Measurements from ENCODE around the gene MNX1. TPM values are rescaled to one million over a fixed set of nuclear protein-coding genes. Genes with fewer than 3 reads are reported as not detected.

The MNX1 gene
- total and polyA plus RNA-seq, 10 of the 15 experiments (the other 5 are each of a cell fraction or from before 2014, with no cell fraction given) = 0.22 to 2.7 (median 1.3) TPM; not detected in 1

DNA sequence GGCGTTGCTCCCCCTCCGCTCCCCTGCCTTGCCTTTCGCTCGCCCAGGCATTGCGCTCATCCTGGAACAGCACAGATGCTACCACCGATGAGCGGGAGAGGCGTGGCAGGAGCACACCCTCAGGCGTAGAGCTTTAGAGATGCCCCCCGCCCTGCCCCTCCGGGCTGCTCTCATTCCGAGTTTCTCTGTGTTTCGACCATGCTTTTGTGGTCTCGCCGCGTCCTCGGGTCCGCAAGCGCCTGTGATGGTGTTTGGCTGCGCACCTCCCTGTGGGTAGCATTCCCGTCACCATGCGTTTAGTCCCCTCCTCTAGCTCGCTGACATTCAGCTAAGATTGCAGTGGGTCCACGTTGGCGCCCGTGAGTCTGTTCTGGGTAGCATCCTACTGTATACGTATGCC, 42.3 kb downstream of the MNX1 start:
- no peak overlapping the region for H3K4me2 ChIP-seq (ENCODE audit: control insufficient read depth, insufficient read depth)
- peaks cover 24 to 28% of the 10 kb centered on the region in 2 experiments for H3K36me3 ChIP-seq (ENCODE audit: control insufficient read depth in 2 of 2, insufficient read depth in 2 of 2, low read length in 1 of 2)
- no peak for FAIRE-seq
- H2AFZ ChIP-seq (ENCODE audit: control insufficient read depth, low read depth, low read length) = no peak overlapping the region
- in situ Hi-C loops (cut with MboI) = loop anchor here (10.0 kb wide), 1 partner anchor 287 kb away; no protein-coding TSS in a partner anchor
- CTCF ChIA-PET = interaction anchor here (1.1 to 3.1 kb wide), 5 partner anchors 46 to 306 kb away, joined by 4 to 28 read pairs (median 4); no protein-coding TSS in a partner anchor
- no peak overlapping the region for H3K27ac ChIP-seq (ENCODE audit: control insufficient read depth, insufficient read depth)
- BruUV-seq (replicated peaks) = no TSS peak
- H3K79me2 ChIP-seq (ENCODE audit: control insufficient read depth, insufficient read depth, low read length) = no peaks in the 10 kb centered on the region
- ATAC-seq = no peak
- no peaks in the 10 kb centered on the region for H4K20me1 ChIP-seq (ENCODE audit: control insufficient read depth, insufficient read depth)
- intact Hi-C loops (cut with micrococcal nuclease; ENCODE audit: unreplicated experiment) = loop anchor here (2.0 kb wide), 1 partner anchor 305 kb away; no protein-coding TSS in a partner anchor
- 98% methylated on average over 27 of the region's 27 CpGs for WGBS (ENCODE audit: insufficient coverage, insufficient replicate concordance, low lambda C conversion rate, missing lambda C conversion rate)
- SMC1A ChIA-PET (ENCODE audit: uncharacterized antibody, unreplicated experiment) = interaction anchor here (2.0 kb wide), 1 partner anchor 257 kb away, joined by 7 read pairs; no protein-coding TSS in a partner anchor
- RAD21 ChIA-PET (ENCODE audit: unreplicated experiment) = interaction anchor here (1.4 kb wide), 1 partner anchor 168 kb away, joined by 6 read pairs; no protein-coding TSS in a partner anchor
- no peaks in the 10 kb centered on the region for H3K9me3 ChIP-seq (replicated peaks; ENCODE audit: control insufficient read depth, insufficient read depth, low read length)
- POLR2A ChIA-PET = no interaction called here
- DNase-seq (ENCODE audit: low read depth, low spot score) = no peak
- no peaks in the 10 kb centered on the region for H3K27me3 ChIP-seq (replicated peaks in 1 of 2; ENCODE audit: control insufficient read depth in 2 of 2, insufficient read depth in 2 of 2, low read length in 1 of 2)
- no peak overlapping the region for H3K4me3 ChIP-seq
- H3K9ac ChIP-seq (ENCODE audit: control insufficient read depth, insufficient read depth, low read length) = no peak overlapping the region
- TF ChIP-seq TARDBP (IDR thresholded peaks at IDR 0.05; ENCODE audit: borderline replicate concordance) = no peak
- no peak for TF ChIP-seq ZNF207 (IDR thresholded peaks at IDR 0.05; ENCODE audit: borderline replicate concordance)
- no peak for TF ChIP-seq MXI1 (IDR thresholded peaks at IDR 0.05; ENCODE audit: low read depth, low read length)
- TF ChIP-seq KAT2A (conservative IDR thresholded peaks at IDR 0.05; ENCODE audit: control insufficient read depth, low read depth, low read length) = no peak
- H3K4me1 ChIP-seq (ENCODE audit: control insufficient read depth, insufficient read depth, low read length) = no peaks in the 10 kb centered on the region

DNA sequence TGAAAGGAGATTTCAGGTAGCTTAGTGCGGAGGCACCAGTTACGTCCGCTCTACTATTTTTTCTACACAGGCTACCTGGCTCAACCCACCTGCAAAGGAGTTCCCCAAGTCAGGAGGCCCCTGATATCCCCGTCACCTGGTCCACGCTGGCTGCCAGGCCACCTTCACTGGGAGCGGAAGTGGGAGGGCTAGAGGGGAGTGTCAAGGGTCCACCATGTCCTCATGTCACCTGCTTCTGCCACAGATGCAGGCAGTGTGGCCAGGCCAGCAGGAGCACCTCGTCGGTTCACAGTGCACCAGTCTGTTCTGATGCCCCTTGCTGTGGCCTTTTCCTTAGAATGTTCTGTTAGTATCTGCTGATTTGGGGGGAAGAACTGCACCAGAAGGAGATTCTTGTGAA, 44.1 kb downstream of the MNX1 start:
- H4K20me1 ChIP-seq (ENCODE audit: control insufficient read depth, insufficient read depth) = no peaks in the 10 kb centered on the region
- no peaks in the 10 kb centered on the region for H3K27me3 ChIP-seq (replicated peaks in 1 of 2; ENCODE audit: control insufficient read depth in 2 of 2, insufficient read depth in 2 of 2, low read length in 1 of 2)
- no peaks in the 10 kb centered on the region for H3K9me3 ChIP-seq (replicated peaks; ENCODE audit: control insufficient read depth, insufficient read depth, low read length)
- H2AFZ ChIP-seq (ENCODE audit: control insufficient read depth, low read depth, low read length) = no peak overlapping the region
- no TSS peak for BruUV-seq (replicated peaks)
- no peak overlapping the region for H3K27ac ChIP-seq (ENCODE audit: control insufficient read depth, insufficient read depth)
- ATAC-seq (no peak), FAIRE-seq (no peak), DNase-seq (ENCODE audit: low read depth, low spot score) (no peak)
- no peak overlapping the region for H3K4me2 ChIP-seq (ENCODE audit: control insufficient read depth, insufficient read depth)
- no peaks in the 10 kb centered on the region for H3K4me1 ChIP-seq (ENCODE audit: control insufficient read depth, insufficient read depth, low read length)
- ChIA-PET CTCF (interaction anchor here (0.8 to 1.7 kb wide), 3 partner anchors 162 to 308 kb away, joined by 3 to 4 read pairs (median 3); no protein-coding TSS in a partner anchor), SMC1A (ENCODE audit: uncharacterized antibody, unreplicated experiment) (no interaction called here), RAD21 (ENCODE audit: unreplicated experiment) (interaction anchor here (1.2 kb wide), 1 partner anchor 27 kb away, joined by 3 read pairs; no protein-coding TSS in a partner anchor), POLR2A (interaction anchor here (0.6 kb wide), 1 partner anchor 195 kb away, joined by 3 read pairs; no protein-coding TSS in a partner anchor)
- intact Hi-C loops (cut with micrococcal nuclease; ENCODE audit: unreplicated experiment) = no loop called here
- no peak for TF ChIP-seq HDAC6 (IDR thresholded peaks at IDR 0.05; ENCODE audit: unreplicated experiment)
- no peak for TF ChIP-seq CHD2 (IDR thresholded peaks at IDR 0.05; ENCODE audit: borderline replicate concordance, low read depth, low read length)
- no peak for TF ChIP-seq RUNX3 (IDR thresholded peaks at IDR 0.05; ENCODE audit: low read length)
- TF ChIP-seq TAF1 (IDR thresholded peaks at IDR 0.05; ENCODE audit: borderline replicate concordance, low read depth, low read length) = no peak
- TF ChIP-seq KLF5 (IDR thresholded peaks at IDR 0.05; ENCODE audit: partially characterized antibody) = no peak
- no peak for TF ChIP-seq ZNF217 (IDR thresholded peaks at IDR 0.05)
- TF ChIP-seq POLR2A (IDR thresholded peaks at IDR 0.05; ENCODE audit: low read depth, low read length) = peak; percentile 50; the same call in 1 of the 2 replicates
- no peak for TF ChIP-seq CBX3 (IDR thresholded peaks at IDR 0.05; ENCODE audit: borderline replicate concordance, low read depth)
- H3K4me3 ChIP-seq = no peak overlapping the region
- in situ Hi-C loops (cut with MboI) = loop anchor here (10.0 kb wide), 1 partner anchor 288 kb away; no protein-coding TSS in a partner anchor
- H3K9ac ChIP-seq (ENCODE audit: control insufficient read depth, insufficient read depth, low read length) = no peak overlapping the region
- WGBS (ENCODE audit: insufficient coverage, insufficient replicate concordance, low lambda C conversion rate, missing lambda C conversion rate) = 97% methylated on average over 8 of the region's 8 CpGs
- peaks cover 32 to 36% of the 10 kb centered on the region in 2 experiments for H3K36me3 ChIP-seq (ENCODE audit: control insufficient read depth in 2 of 2, insufficient read depth in 2 of 2, low read length in 1 of 2)
- H3K79me2 ChIP-seq (ENCODE audit: control insufficient read depth, insufficient read depth, low read length) = no peaks in the 10 kb centered on the region
